WTC11 (cell line): Measurements from ENCODE around the gene PGAP2. TPM values are rescaled to one million over a fixed set of nuclear protein-coding genes. Genes with fewer than 3 reads are reported as not detected.
A peak's percentile ranks its signal among the peaks of the same experiment; 100 is the strongest.

ENCODE experiments used
- ATAC-seq: fragments of 200-7000 bp; cut with Tn5 transposase; 2 replicates; pipeline ENCODE4 v1.10.0; 2021; ENCODE audit warnings: mild to moderate bottlenecking, moderate library complexity
- CTCF ChIA-PET: fragments of 300-600 bp; sonication (Branson Sonifier 250); formaldehyde crosslinking; loops from one replicate; lab custom pipeline; 2021; ENCODE audit warnings: antibody characterized with exemption; lab: Charles Lee
- POLR2A ChIA-PET: fragments of 350-600 bp; sonication (Branson Sonifier 250); formaldehyde crosslinking; loops from one replicate; lab custom pipeline; 2021; ENCODE audit warnings: antibody characterized with exemption; lab: Charles Lee
- DNase-seq: peaks from one replicate; pipeline ENCODE4 v3.0.0; 2021; ENCODE audit warnings: low spot score
- H3K27ac Mint-ChIP-seq: 2 replicates; pipeline ENCODE4 v1.8.0; 2021; ENCODE audit warnings: mixed read lengths
- H3K27me3 Mint-ChIP-seq: 2 replicates; pipeline ENCODE4 v1.8.0; 2021; ENCODE audit warnings: low read depth, mild to moderate bottlenecking, moderate library complexity, mixed read lengths
- H3K36me3 Mint-ChIP-seq: 2 replicates; pipeline ENCODE4 v1.8.0; 2021; ENCODE audit warnings: mixed read lengths
- H3K4me1 Mint-ChIP-seq: 2 replicates; pipeline ENCODE4 v1.8.0; 2022; ENCODE audit warnings: mixed read lengths
- H3K4me3 Mint-ChIP-seq: 2 replicates; pipeline ENCODE4 v1.8.0; 2021; ENCODE audit warnings: mild to moderate bottlenecking, moderate library complexity, mixed read lengths
- H3K9me3 Mint-ChIP-seq: 2 replicates; pipeline ENCODE4 v1.8.0; 2021; ENCODE audit warnings: mixed read lengths
- CDX4 ChIP-seq: fragments of 250-450 bp; sonication (Bioruptor Pico); IDR thresholded peaks from 2 replicates; pipeline ENCODE4 v1.9.0; 2021; ENCODE audit warnings: moderate library complexity, mild to moderate bottlenecking, inconsistent platforms, borderline replicate concordance
- E2F4 ChIP-seq: sonication (generic); formaldehyde crosslinking; IDR thresholded peaks from 2 replicates; pipeline ENCODE4 v1.8.1; 2022; ENCODE audit warnings: low read depth, mild to moderate bottlenecking, moderate library complexity, missing genetic modification reagents, borderline replicate concordance
- E2F5 ChIP-seq: sonication (generic); formaldehyde crosslinking; IDR thresholded peaks from 2 replicates; pipeline ENCODE4 v1.8.1; 2022; ENCODE audit warnings: mild to moderate bottlenecking, moderate library complexity, missing genetic modification reagents
- EMX1 ChIP-seq: fragments of 250-450 bp; sonication (Bioruptor Pico); IDR thresholded peaks from 2 replicates; pipeline ENCODE4 v1.8.0; 2021; ENCODE audit warnings: mild to moderate bottlenecking
- ERG ChIP-seq: fragments of 250-450 bp; sonication (Bioruptor Pico); IDR thresholded peaks from 2 replicates; pipeline ENCODE4 v1.8.0; 2021; ENCODE audit warnings: mild to moderate bottlenecking
- GRHL2 ChIP-seq: fragments of 250-450 bp; sonication (Bioruptor Pico); IDR thresholded peaks from 2 replicates; pipeline ENCODE4 v1.8.0; 2022; ENCODE audit warnings: mild to moderate bottlenecking, moderate library complexity; ENCODE audit not compliant: insufficient replicate concordance, severe bottlenecking
- GTF2I ChIP-seq: fragments of 250-450 bp; sonication (Bioruptor Pico); conservative IDR thresholded peaks from 2 replicates; pipeline ENCODE4 v1.4.0; 2021; ENCODE audit warnings: mild to moderate bottlenecking
- KAT7 ChIP-seq: sonication (generic); formaldehyde crosslinking; IDR thresholded peaks from 2 replicates; pipeline ENCODE4 v1.8.1; 2023; ENCODE audit warnings: missing genetic modification reagents, mild to moderate bottlenecking, borderline replicate concordance
- NR3C1 ChIP-seq: sonication (generic); formaldehyde crosslinking; conservative IDR thresholded peaks from 2 replicates; pipeline ENCODE4 v1.8.1; 2023; ENCODE audit warnings: low read depth, mild to moderate bottlenecking, missing genetic modification reagents
- PREB ChIP-seq: sonication (generic); formaldehyde crosslinking; IDR thresholded peaks from 2 replicates; pipeline ENCODE4 v1.8.1; 2022; ENCODE audit warnings: mild to moderate bottlenecking, missing genetic modification reagents, moderate library complexity, borderline replicate concordance
- SMAD3 ChIP-seq: sonication (generic); formaldehyde crosslinking; IDR thresholded peaks from 2 replicates; pipeline ENCODE4 v1.8.0; 2022; ENCODE audit warnings: missing genetic modification reagents, mild to moderate bottlenecking, borderline replicate concordance
- SMAD4 ChIP-seq: sonication (generic); formaldehyde crosslinking; IDR thresholded peaks from 2 replicates; pipeline ENCODE4 v1.8.0; 2022; ENCODE audit warnings: mild to moderate bottlenecking, missing genetic modification reagents
- STAT6 ChIP-seq: sonication (generic); formaldehyde crosslinking; conservative IDR thresholded peaks from 2 replicates; pipeline ENCODE4 v1.8.1; 2023; ENCODE audit warnings: mild to moderate bottlenecking, low read depth, missing genetic modification reagents, moderate library complexity
- TEAD4 ChIP-seq: sonication (generic); formaldehyde crosslinking; IDR thresholded peaks from 2 replicates; pipeline ENCODE4 v1.8.0; 2022; ENCODE audit warnings: mild to moderate bottlenecking, missing genetic modification reagents
- ZMAT4 ChIP-seq: fragments of 250-450 bp; sonication (Bioruptor Pico); IDR thresholded peaks from 2 replicates; pipeline ENCODE4 v1.9.0; 2021; ENCODE audit warnings: mild to moderate bottlenecking
- ZNF138 ChIP-seq: sonication (generic); formaldehyde crosslinking; conservative IDR thresholded peaks from 2 replicates; pipeline ENCODE4 v1.8.1; 2022; ENCODE audit warnings: mild to moderate bottlenecking, moderate library complexity, missing genetic modification reagents
- ZNF263 ChIP-seq: sonication (generic); formaldehyde crosslinking; IDR thresholded peaks from 2 replicates; pipeline ENCODE4 v1.8.1; 2022; ENCODE audit warnings: low read depth, mild to moderate bottlenecking, moderate library complexity, missing genetic modification reagents
- ZNF425 ChIP-seq: fragments of 250-450 bp; sonication (Bioruptor Pico); conservative IDR thresholded peaks from 2 replicates; pipeline ENCODE4 v1.9.0; 2021; ENCODE audit warnings: mild to moderate bottlenecking
- ZSCAN18 ChIP-seq: fragments of 250-450 bp; sonication (Bioruptor Pico); IDR thresholded peaks from 2 replicates; pipeline ENCODE4 v2.1.2; 2022; ENCODE audit warnings: mild to moderate bottlenecking, moderate library complexity
- total RNA-seq: library from RNA; stranded (reverse); gene quantifications from 3 replicates; pipeline ENCODE4 v1.2.3, GENCODE V29; 2021

PGAP2 gene
- total RNA-seq, 1 experiment from 2014 or later = 43.0 TPM

GRCh38 chr11:3823303-3823702 is 14.9 kb downstream of the PGAP2 start (continued):
- no peak for TF ChIP-seq ZMAT4 (CRISPR knock-in tag)
- TF ChIP-seq STAT6 (CRISPR knock-in tag) = no peak
- TF ChIP-seq ZSCAN18 (CRISPR knock-in tag) = no peak
- TF ChIP-seq NR3C1 (CRISPR knock-in tag) = no peak
- no peak for TF ChIP-seq EMX1
- TF ChIP-seq PREB = no peak
- no peak for TF ChIP-seq CDX4 (CRISPR knock-in tag)
- no peak for TF ChIP-seq E2F4 (CRISPR knock-in tag)
- TF ChIP-seq ERG (CRISPR knock-in tag) = no peak
- TF ChIP-seq TEAD4 (CRISPR knock-in tag) = no peak

- ChIA-PET POLR2A (no interaction called here), CTCF (interaction anchor here (0.6 to 3.3 kb wide), 7 partner anchors 7 to 31 kb away, joined by 3 to 71 read pairs (median 5); partner anchors contain the start of genes RHOG and STIM1)
- H3K4me1 Mint-ChIP-seq = peaks cover 41% of the 10 kb centered on the region
- H3K27me3 Mint-ChIP-seq = no peaks in the 10 kb centered on the region
- H3K4me3 Mint-ChIP-seq = no peak overlapping the region
- no peaks in the 10 kb centered on the region for H3K9me3 Mint-ChIP-seq
- DNase-seq (no peak), ATAC-seq (no peak)
- peaks cover 26% of the 10 kb centered on the region for H3K36me3 Mint-ChIP-seq
- peak overlapping the region; percentile 30; the same call in 1 of the 2 replicates for H3K27ac Mint-ChIP-seq
- TF ChIP-seq KAT7 (CRISPR knock-in tag) (no peak), GRHL2 (CRISPR knock-in tag) (no peak), ZSCAN18 (CRISPR knock-in tag) (no peak), ZNF263 (CRISPR knock-in tag) (no peak), E2F5 (CRISPR knock-in tag) (no peak), ZNF425 (no peak), SMAD4 (CRISPR knock-in tag) (no peak), ZMAT4 (CRISPR knock-in tag) (no peak), SMAD3 (CRISPR knock-in tag) (no peak), ZNF138 (CRISPR knock-in tag) (no peak), GTF2I (CRISPR knock-in tag) (no peak)
Observed at GRCh38 chr11:3823762-3824506, 15.6 kb downstream of the PGAP2 start.
